SHP77 treated with DMSO at 0.1 percent for 48 hours (cell line): ENCODE results near the gene SCN5A.

Experiments used
- DNase-seq: peaks from one replicate; lab custom pipeline; 2025; lab: John Stamatoyannopoulos, UW

Gene SCN5A

GRCh38 chr3:38623539-38623938 lies 25.9 kb downstream of the SCN5A start:
- no peak for DNase-seq

GRCh38 chr3:38622336-38622735 lies 27.2 kb downstream of the SCN5A start:
- no peak for DNase-seq

DNA sequence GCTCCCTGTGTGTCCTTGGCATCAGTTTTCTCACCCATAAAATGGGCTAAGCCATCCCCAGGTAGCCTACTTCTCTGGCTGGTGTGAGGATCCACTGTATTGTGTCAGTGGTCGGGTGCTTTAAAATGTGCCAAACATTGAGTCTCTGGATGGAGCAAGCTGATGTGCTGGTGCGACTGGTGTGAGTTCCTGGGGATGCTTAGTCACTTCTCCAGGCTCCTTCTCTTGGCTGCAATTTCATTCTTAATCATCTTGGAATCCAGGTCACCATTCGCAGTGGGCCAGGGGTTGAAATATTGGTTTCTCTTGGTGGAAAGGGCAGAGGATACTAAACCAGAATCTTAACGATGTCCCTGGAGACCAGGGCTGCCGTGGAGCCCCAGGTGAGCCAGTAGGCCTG lies 29.3 kb downstream of the SCN5A start:
- DNase-seq, result no peak

GRCh38 chr3:38618343-38618742 lies 31.1 kb downstream of the SCN5A start:
- no peak for DNase-seq

DNA sequence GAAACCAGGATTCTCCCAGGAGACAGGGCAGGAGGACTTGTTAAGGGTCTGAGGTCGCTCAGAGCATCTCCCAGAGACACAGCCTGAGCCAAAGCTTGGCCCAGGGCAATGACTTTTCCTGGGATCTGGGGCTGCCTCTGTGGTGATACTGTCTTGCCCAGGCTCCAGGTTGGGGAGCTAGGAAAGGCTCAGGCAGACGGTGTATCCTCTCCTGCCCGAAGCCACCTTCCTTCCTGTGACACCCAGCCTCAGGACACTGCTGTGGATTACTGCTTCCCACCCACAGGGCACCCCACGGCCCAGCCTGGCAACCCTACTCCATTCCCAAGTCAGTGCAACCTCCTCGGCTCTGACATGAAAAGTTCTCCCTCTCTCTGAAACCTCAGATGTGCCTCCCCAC lies 31.9 kb downstream of the SCN5A start:
- no peak for DNase-seq

GRCh38 chr3:38617137-38617536 lies 32.4 kb downstream of the SCN5A start:
- DNase-seq, result no peak

DNA sequence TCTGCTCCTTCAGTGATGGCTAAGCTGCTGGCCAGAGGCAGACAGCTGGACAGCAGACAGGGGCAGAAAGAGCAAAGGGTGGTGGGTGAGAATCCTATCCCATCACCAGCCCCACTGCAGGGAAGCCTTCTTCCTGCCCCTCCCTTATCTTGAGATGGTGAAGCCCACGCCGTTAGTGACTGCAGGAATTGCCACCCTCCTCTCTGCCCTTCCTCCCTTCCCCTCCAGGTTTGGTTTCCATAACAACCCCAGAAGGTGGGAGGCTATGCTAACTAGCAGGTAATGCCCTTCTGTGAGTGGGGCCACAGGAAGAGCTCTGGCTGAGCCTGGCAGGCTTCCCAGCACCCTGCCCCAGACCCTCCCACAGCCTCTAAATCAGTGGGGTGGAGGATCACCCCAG lies 32.8 kb downstream of the SCN5A start:
- DNase-seq, result no peak

DNA sequence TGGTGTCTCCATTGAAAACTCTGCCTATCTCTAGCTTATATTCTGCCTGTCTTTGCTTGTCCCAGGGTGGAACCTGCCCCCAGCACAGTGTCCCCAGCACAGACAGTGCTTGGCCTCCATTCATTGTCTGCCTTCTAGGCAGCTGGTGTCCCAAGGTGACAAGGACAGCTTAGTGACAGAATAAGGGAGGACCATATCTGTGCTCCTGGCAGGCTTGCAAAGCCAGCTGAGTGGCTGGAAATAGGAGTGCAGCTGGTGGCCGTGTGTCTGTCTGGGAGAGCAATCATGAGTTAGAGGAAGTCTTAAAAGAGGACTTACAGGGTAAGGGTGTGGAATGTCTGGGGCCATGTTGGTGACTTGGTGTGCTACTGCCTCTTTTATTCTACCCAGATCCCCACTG lies 33.4 kb downstream of the SCN5A start:
- DNase-seq, result no peak

- DNase-seq, result no peak
These were observed 34.7 kb downstream of the SCN5A start for GRCh38 chr3:38614651-38615352.

DNA sequence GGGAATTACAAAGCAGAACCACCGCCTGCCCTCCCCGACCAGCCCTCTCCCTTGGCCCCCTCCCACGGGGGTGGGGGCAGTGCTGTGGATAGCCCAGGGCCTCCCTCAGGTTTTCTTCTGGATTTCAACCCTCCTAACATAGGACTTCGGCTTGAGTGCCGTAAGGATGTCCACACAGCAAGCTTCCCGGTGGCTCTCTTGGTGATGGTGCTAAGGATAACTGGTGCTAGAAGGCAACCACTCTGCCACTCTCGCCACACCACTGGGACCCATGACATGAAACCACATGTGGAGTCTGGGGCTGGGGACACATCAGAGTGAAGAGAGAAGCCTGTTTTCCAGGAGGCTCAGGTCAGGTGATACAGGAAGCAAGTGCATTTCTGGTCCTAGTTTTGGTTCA lies 35.4 kb downstream of the SCN5A start:
- DNase-seq, result no peak

- no peak for DNase-seq
These were observed 36.1 kb downstream of the SCN5A start for GRCh38 chr3:38613426-38613825.

GRCh38 chr3:38611866-38612265 lies 37.6 kb downstream of the SCN5A start:
- DNase-seq, result no peak

GRCh38 chr3:38610934-38611333 lies 38.6 kb downstream of the SCN5A start:
- no peak for DNase-seq

DNA sequence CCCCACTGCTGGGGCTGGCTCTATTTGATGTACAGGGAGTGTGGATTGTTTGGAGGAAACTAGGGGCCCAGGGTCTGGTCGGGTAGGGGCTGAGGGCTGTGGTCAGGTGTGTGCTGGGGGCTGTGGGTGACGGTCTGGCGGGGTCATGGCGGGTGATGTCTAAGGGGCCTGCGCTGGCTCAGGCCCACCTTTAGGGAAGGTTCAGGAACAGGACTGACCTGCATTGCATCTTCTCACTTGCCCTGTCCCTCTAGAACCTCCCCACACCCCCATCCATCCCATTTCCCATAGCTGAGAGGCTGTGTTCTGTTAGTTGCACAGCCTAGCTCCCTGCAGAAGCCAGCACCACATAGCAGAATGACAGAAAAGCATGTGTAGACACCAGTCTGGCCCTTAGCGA lies 39.1 kb downstream of the SCN5A start:
- no peak for DNase-seq

GRCh38 chr3:38609386-38610111 lies 39.9 kb downstream of the SCN5A start:
- DNase-seq, result no peak

GRCh38 chr3:38608961-38609360 lies 40.5 kb downstream of the SCN5A start:
- DNase-seq, result no peak

DNA sequence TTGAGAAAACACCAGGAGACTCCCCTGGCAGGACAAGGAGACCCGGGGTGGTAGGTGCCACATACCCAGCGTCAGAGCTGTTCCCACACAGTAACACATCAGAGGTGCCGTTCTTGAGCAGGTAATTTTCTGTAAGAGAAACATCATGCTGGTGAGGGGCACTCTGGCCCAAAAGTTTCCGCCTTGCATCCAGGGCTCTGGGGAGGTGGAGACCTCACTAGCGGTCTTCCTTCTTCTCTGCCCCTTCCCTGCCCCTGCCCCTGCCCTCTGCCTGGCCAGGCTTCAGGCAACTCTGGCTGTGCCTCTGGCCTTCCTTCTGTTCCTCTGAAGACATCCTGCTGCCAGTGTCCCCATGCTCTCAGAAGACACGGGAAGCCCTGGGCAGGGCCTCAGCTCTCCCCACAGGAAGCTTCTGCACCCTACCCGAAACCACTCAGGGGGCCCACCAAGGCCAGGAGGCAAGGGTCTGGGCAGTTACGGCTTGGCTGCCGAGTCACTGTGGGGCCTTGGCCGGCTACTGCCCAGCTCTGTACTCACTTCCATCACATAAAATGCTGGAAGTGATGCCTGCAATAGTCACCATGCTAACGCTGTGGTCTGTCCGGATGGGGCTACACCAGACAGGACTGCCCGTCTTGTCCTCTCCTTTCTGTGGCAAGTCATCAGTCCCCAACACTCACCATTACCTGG lies 41.3 kb downstream of the SCN5A start:
- DNase-seq, result no peak

- DNase-seq, result no peak
These were observed 42.9 kb downstream of the SCN5A start for GRCh38 chr3:38606561-38606960.

- DNase-seq, result no peak
These were observed 43.5 kb downstream of the SCN5A start for GRCh38 chr3:38605981-38606380.

GRCh38 chr3:38604246-38604645 lies 45.2 kb downstream of the SCN5A start:
- DNase-seq, result no peak

- DNase-seq, result no peak
These were observed 45.8 kb downstream of the SCN5A start for GRCh38 chr3:38603731-38604131.

- DNase-seq, result no peak
These were observed 46.8 kb downstream of the SCN5A start for GRCh38 chr3:38602576-38603250.
